Esophagus squamous epithelium (tissue), 4 donors: ENCODE data around the gene ZNF35.

Experiments used
- POLR2A ChIP-seq, 4 donors: fragments of 450-650 bp; IDR thresholded peaks; one replicate each; pipeline ENCODE4 v1.6.1; 2017; ENCODE audit warnings: antibody characterized with exemption in 4 of 4, mild to moderate bottlenecking in 4 of 4, moderate library complexity in 3 of 4
- TF ChIP-seq, protein P1 (sequence below), 6 experiments: fragments of 450-650 bp in 4 of 6; fragments of 200-600 bp in 2 of 6; sonication (generic) in 2 of 6; IDR thresholded peaks; one replicate each; pipeline ENCODE4 v1.5.1; 2016 to 2019; ENCODE audit warnings: antibody characterized with exemption in 6 of 6, mild to moderate bottlenecking in 4 of 6, moderate library complexity in 4 of 6

DNA sequence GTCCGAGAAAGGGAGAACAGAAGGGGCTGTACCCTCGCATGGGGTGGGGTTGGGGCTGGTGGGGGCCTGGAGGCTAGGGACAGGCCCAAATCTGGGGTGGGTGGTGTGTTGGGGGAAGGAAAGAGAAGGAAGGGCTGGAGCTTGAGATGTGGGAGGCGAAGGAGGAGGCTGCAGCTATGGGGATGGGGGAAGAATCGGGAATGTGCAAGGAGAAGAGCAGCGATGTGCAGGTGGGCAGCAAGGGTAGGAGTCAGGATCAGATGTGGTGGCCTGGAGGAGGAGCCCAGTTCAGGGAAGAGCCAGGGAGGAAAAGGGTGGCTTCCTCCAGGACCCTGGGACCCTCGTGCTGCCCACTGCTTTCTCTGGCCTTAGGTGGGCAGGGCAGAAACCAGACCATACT is 21.2 kb downstream of the ZNF35 start:
- TF ChIP-seq, protein P1, sequence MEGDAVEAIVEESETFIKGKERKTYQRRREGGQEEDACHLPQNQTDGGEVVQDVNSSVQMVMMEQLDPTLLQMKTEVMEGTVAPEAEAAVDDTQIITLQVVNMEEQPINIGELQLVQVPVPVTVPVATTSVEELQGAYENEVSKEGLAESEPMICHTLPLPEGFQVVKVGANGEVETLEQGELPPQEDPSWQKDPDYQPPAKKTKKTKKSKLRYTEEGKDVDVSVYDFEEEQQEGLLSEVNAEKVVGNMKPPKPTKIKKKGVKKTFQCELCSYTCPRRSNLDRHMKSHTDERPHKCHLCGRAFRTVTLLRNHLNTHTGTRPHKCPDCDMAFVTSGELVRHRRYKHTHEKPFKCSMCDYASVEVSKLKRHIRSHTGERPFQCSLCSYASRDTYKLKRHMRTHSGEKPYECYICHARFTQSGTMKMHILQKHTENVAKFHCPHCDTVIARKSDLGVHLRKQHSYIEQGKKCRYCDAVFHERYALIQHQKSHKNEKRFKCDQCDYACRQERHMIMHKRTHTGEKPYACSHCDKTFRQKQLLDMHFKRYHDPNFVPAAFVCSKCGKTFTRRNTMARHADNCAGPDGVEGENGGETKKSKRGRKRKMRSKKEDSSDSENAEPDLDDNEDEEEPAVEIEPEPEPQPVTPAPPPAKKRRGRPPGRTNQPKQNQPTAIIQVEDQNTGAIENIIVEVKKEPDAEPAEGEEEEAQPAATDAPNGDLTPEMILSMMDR (IDR thresholded peaks at IDR 0.05): no peak
- no peak for TF ChIP-seq POLR2A (IDR thresholded peaks at IDR 0.05)
